Endometrial microvascular endothelial cells (primary cell): ENCODE measurements around the gene FAAP100. TPM values are rescaled to one million over a fixed set of nuclear protein-coding genes. Genes with fewer than 3 reads are reported as not detected.
"Not testable (repeated sequence)": the region's sequence is repeated elsewhere in the genome, so short reads cannot be mapped to it uniquely, and the experiment has no call there.

Source experiments
- in situ Hi-C: cut with HindIII; loops from 2 replicates; pipeline ENCODE4 v1.10.0; 2017; ENCODE audit warnings: low sequenced_read_pairs, low pct_unique_long_range_greater_than_20kb; ENCODE audit errors: inconsistent ontology term
- total RNA-seq: library from RNA; depleted of rRNA; stranded (reverse); fragments of >200 nt; gene quantifications from one replicate; pipeline ENCODE4 v1.2.3, GENCODE V29; 2015; ENCODE audit errors: inconsistent ontology term

FAAP100 gene
- 41.1 TPM for total RNA-seq

- in situ Hi-C loops, result no loop called here
Measured at GRCh38 chr17:81552244-81553017, at the start of gene FAAP100. Gene FAAP100 (minus strand): TSS chr17:81552353. CDS start chr17:81552330, 23 bp downstream.

GRCh38 chr17:81601525-81602120 lies 49.5 kb upstream of the FAAP100 start:
- in situ Hi-C loops, result no loop called here

GRCh38 chr17:81599719-81600486 lies 47.8 kb upstream of the FAAP100 start:
- in situ Hi-C loops, result no loop called here

- in situ Hi-C loops, result no loop called here
Measured at GRCh38 chr17:81593105-81593871, 41.1 kb upstream of the FAAP100 start.

- in situ Hi-C loops, result no loop called here
Measured at GRCh38 chr17:81591971-81592370, 39.8 kb upstream of the FAAP100 start.

GRCh38 chr17:81590121-81590520 lies 38.0 kb upstream of the FAAP100 start:
- in situ Hi-C loops, result no loop called here

- in situ Hi-C loops, result no loop called here
Measured at GRCh38 chr17:81589612-81590011, 37.5 kb upstream of the FAAP100 start.

GRCh38 chr17:81586096-81586495 lies 33.9 kb upstream of the FAAP100 start:
- in situ Hi-C loops, result no loop called here

GRCh38 chr17:81584771-81585170 lies 32.6 kb upstream of the FAAP100 start:
- in situ Hi-C loops, result not testable (repeated sequence)

GRCh38 chr17:81583589-81584342 lies 31.6 kb upstream of the FAAP100 start:
- in situ Hi-C loops, result no loop called here

GRCh38 chr17:81582749-81583148 lies 30.6 kb upstream of the FAAP100 start:
- in situ Hi-C loops, result no loop called here

GRCh38 chr17:81582341-81582740 lies 30.2 kb upstream of the FAAP100 start:
- in situ Hi-C loops, result no loop called here

GRCh38 chr17:81581758-81582157 lies 29.6 kb upstream of the FAAP100 start:
- in situ Hi-C loops, result no loop called here

GRCh38 chr17:81580481-81580880 lies 28.3 kb upstream of the FAAP100 start:
- in situ Hi-C loops, result no loop called here

GRCh38 chr17:81579821-81580321 lies 27.7 kb upstream of the FAAP100 start:
- in situ Hi-C loops, result loop anchor here (10.0 kb wide), 1 partner anchor 65 kb away; the partner anchor contains the start of gene ACTG1

GRCh38 chr17:81579298-81579697 lies 27.1 kb upstream of the FAAP100 start:
- in situ Hi-C loops, result loop anchor here (10.0 kb wide), 1 partner anchor 64 kb away; the partner anchor contains the start of gene ACTG1

GRCh38 chr17:81578561-81579225 lies 26.5 kb upstream of the FAAP100 start:
- in situ Hi-C loops, result loop anchor here (10.0 kb wide), 1 partner anchor 64 kb away; the partner anchor contains the start of gene ACTG1
